Karpas-422 (cell line): ENCODE measurements around the gene RSPH9. TPM values are rescaled to one million over a fixed set of nuclear protein-coding genes. Genes with fewer than 3 reads are reported as not detected.

Experiments
- DNase-seq: peaks from one replicate; pipeline ENCODE4 v3.0.0-alpha.2; 2015
- H2AFZ ChIP-seq: fragments of 200-600 bp; sonication (generic); 2 replicates; pipeline ENCODE4 v1.6.1; 2014; ENCODE audit warnings: antibody characterized with exemption, low read length, mixed read lengths
- H3K27ac ChIP-seq: fragments of 200-600 bp; sonication (generic); 2 replicates; pipeline ENCODE4 v1.5.1; 2014; ENCODE audit warnings: mild to moderate bottlenecking, low read length, moderate library complexity
- H3K27me3 ChIP-seq: fragments of 200-600 bp; sonication (generic); 2 replicates; pipeline ENCODE4 v1.6.1; 2014; ENCODE audit warnings: low read length, mixed read lengths
- H3K36me3 ChIP-seq: fragments of 200-600 bp; sonication (generic); 2 replicates; pipeline ENCODE4 v1.6.1; 2014; ENCODE audit warnings: low read length, mixed read lengths; ENCODE audit not compliant: insufficient read depth
- H3K4me1 ChIP-seq: fragments of 200-600 bp; sonication (generic); 2 replicates; pipeline ENCODE4 v1.6.1; 2014; ENCODE audit warnings: mild to moderate bottlenecking, low read length, mixed read lengths
- H3K4me2 ChIP-seq: fragments of 200-600 bp; sonication (generic); 2 replicates; pipeline ENCODE4 v1.6.1; 2014; ENCODE audit warnings: low read length, low read depth, mild to moderate bottlenecking; ENCODE audit not compliant: poor library complexity, severe bottlenecking
- H3K4me3 ChIP-seq: fragments of 200-600 bp; sonication (generic); 2 replicates; pipeline ENCODE4 v1.5.1; 2014; ENCODE audit warnings: mild to moderate bottlenecking, antibody characterized with exemption, low read length, mixed read lengths
- H3K79me2 ChIP-seq: fragments of 200-600 bp; sonication (generic); 2 replicates; pipeline ENCODE4 v1.6.1; 2014; ENCODE audit warnings: mild to moderate bottlenecking, low read length, mixed read lengths
- H3K9ac ChIP-seq: fragments of 200-600 bp; sonication (generic); 2 replicates; pipeline ENCODE4 v1.6.0; 2014; ENCODE audit warnings: low read length
- H3K9me2 ChIP-seq: fragments of 200-600 bp; sonication (generic), shearing (Covaris generic); replicated peaks from 2 replicates; pipeline ENCODE4 v1.6.0; 2014; ENCODE audit warnings: mild to moderate bottlenecking, low read length, moderate library complexity; ENCODE audit not compliant: insufficient read depth
- H3K9me3 ChIP-seq: fragments of 300-700, 200-600 bp; sonication (generic); 2 replicates; pipeline ENCODE4 v1.6.1; 2014; ENCODE audit warnings: low read length, mixed read lengths
- H4K20me1 ChIP-seq: fragments of 200-600 bp; sonication (generic); 2 replicates; pipeline ENCODE4 v1.6.1; 2014; ENCODE audit warnings: mild to moderate bottlenecking, antibody characterized with exemption, low read length, low read depth; ENCODE audit not compliant: insufficient read depth
- total RNA-seq: library from RNA; depleted of rRNA; stranded (reverse); fragments of >200 nt; shearing (Covaris generic); gene quantifications from 2 replicates; pipeline ENCODE4 v1.2.3, GENCODE V29; 2014; ENCODE audit warnings: low replicate concordance

Gene RSPH9
- total RNA-seq, 1 experiment from 2014 or later, result not detected

DNA sequence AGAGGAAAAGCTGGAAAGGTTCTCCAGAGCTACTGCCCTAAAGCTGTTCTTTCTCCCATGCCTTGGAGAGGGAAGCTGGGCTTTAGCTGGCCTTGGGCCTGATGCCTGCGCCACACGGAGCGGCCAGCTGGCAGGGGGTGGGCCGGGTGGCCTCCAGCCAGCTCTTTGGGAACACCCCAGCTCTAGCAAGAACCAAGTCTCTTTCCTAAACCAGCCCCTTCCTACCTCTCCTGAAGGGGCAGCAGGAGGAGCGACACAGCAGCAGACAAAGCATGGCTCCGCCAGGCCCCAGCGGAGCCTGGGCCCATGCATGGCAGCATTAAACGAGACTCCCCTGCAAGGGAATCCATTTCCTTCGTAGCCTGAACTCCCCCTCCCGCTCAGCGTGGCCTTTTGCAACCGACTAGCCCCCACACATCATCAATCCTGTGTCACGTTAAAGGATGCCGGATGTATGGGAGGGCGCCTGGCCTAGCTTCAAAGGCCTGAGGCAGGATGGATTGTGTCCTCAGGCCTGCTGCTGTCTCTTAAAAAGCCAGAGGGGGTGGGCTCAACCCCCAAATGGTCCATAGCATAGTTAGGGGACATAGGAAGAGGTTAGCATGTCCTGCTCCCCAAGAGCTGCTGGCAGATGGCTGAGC, 28.7 kb downstream of the RSPH9 start:
- Histone ChIP-seq H2AFZ (no peak overlapping the region), H3K9ac (no peak overlapping the region), H3K36me3 (no peaks in the 10 kb centered on the region), H3K27ac (no peak overlapping the region), H3K4me2 (no peak overlapping the region), H3K9me3 (no peaks in the 10 kb centered on the region), H3K79me2 (no peaks in the 10 kb centered on the region), H3K4me3 (no peak overlapping the region), H3K4me1 (no peaks in the 10 kb centered on the region; the same call in 1 of the 2 replicates), H3K27me3 (no peaks in the 10 kb centered on the region), H4K20me1 (peaks cover 7% of the 10 kb centered on the region; the same call in 1 of the 2 replicates), H3K9me2 (no peaks in the 10 kb centered on the region)
- DNase-seq, result no peak

DNA sequence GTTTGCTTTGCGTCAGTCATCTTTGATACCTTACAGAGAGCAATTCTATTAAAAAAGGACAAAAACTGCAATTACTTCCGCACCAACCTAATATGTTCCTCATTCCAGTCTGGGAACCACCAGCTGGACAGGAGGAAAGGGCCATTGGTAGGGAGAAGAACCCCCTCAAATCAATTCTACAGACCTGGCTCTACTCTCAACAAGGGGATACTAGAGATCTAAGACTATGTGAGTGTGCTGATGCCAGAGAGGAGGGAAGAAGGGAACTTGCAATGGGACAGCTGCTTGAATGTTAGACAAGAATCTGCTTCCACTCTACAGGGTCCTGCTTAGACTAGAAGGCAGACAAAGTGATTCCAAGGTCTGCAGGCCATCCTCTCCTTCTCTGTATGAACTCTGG, 29.5 kb downstream of the RSPH9 start:
- no peak for DNase-seq
- Histone ChIP-seq H3K9me3 (no peaks in the 10 kb centered on the region), H3K4me3 (no peak overlapping the region), H3K79me2 (no peaks in the 10 kb centered on the region), H3K9me2 (no peaks in the 10 kb centered on the region), H3K27me3 (no peaks in the 10 kb centered on the region), H3K4me1 (no peaks in the 10 kb centered on the region), H4K20me1 (no peaks in the 10 kb centered on the region), H3K9ac (no peak overlapping the region), H3K36me3 (no peaks in the 10 kb centered on the region), H3K4me2 (no peak overlapping the region), H2AFZ (no peak overlapping the region), H3K27ac (no peak overlapping the region)

DNA sequence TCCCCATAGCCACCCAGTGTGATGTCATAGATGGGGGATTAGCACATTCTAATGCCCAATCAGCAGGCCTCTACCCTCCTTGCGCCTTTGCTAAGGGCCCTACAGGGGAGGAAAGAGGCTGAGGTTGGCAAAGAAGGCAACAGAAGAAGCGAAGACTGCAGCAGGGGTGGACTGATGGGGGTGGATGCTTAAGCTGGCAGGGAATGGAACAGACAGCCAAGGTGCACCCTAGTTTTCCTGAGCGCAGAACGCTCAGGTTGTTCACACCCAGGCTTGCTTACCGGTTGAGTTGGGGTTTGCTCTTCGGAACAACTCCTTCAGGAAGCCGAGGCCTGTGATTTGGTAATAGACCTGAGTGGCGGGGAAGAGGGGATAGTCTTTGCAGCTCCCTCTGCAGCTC, 30.1 kb downstream of the RSPH9 start:
- no peak overlapping the region for H3K9ac ChIP-seq
- H4K20me1 ChIP-seq, result 0 out of 2 replicates have a peak, but pooled peaks cover 2% of the 10 kb centered on the region
- DNase-seq, result no peak
- H3K9me2 ChIP-seq, result no peaks in the 10 kb centered on the region
- no peak overlapping the region for H3K27ac ChIP-seq
- no peaks in the 10 kb centered on the region for H3K9me3 ChIP-seq
- H3K4me3 ChIP-seq, result no peak overlapping the region
- no peaks in the 10 kb centered on the region for H3K27me3 ChIP-seq
- H3K4me1 ChIP-seq, result no peaks in the 10 kb centered on the region
- no peak overlapping the region for H3K4me2 ChIP-seq
- peaks cover 1% of the 10 kb centered on the region; the same call in 1 of the 2 replicates for H3K36me3 ChIP-seq
- H2AFZ ChIP-seq, result no peak overlapping the region
- peaks cover 1% of the 10 kb centered on the region; the same call in 1 of the 2 replicates for H3K79me2 ChIP-seq

DNA sequence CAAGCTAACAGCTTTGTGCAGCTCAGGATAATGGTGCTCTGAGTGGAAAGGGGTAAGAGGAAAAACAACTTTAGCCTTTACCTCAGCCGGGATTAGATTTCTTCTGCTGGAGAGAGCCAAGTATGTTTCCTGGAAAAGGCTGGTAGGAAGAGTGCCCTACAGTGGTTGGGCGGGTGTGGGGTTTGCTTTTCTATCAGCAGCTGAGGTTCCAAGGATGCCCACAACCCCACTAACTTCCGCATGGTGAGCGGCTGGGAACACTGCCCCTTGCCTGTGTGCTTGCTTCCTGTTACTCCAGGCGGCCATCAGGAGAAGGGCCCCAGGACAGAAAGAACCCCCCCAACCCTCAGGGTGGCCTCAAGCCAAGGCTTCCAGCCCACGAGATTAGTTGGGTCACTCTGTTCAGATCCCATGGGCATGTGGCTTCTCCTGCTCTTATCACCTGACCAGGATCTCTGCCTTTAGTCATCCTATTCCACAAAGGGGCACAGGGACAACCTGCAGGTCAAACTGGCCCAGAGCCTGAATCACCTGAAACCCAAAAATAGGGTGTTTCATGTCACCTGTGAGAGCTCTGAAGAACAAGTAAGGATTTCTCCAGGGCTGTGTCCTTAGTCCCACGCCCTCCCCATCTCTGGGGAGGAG, 32.2 kb downstream of the RSPH9 start:
- Histone ChIP-seq H3K9me2 (no peaks in the 10 kb centered on the region), H3K36me3 (peaks cover 6% of the 10 kb centered on the region; the same call in 1 of the 2 replicates), H3K9ac (no peak overlapping the region), H3K27me3 (no peaks in the 10 kb centered on the region), H3K4me2 (no peak overlapping the region), H2AFZ (no peak overlapping the region), H4K20me1 (peaks cover 14% of the 10 kb centered on the region), H3K27ac (no peak overlapping the region), H3K79me2 (peaks cover 22% of the 10 kb centered on the region), H3K4me3 (no peak overlapping the region), H3K4me1 (no peaks in the 10 kb centered on the region), H3K9me3 (no peaks in the 10 kb centered on the region)
- DNase-seq, result no peak

DNA sequence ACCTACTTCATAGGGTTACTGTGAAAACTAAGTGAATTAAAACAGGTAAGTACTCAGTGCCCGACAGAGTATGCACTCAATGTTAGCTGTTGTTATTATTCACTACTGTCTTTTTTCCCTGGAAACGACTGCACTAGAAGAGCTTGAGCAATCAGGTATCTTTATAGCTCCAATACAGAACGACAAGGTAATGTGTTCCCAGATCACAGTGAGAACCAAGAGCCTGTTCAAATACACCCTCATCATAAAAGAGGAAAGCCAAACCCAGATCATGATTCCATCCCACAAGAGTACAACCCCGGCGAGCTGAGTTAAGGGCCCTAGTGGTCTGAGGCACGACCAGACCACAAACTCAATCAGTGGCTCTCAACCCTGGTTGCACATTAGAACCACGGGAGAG, 32.9 kb downstream of the RSPH9 start:
- H3K79me2 ChIP-seq, result peaks cover 28% of the 10 kb centered on the region
- no peaks in the 10 kb centered on the region for H3K9me3 ChIP-seq
- H3K9ac ChIP-seq, result no peak overlapping the region
- peaks cover 20% of the 10 kb centered on the region for H4K20me1 ChIP-seq
- no peak overlapping the region for H2AFZ ChIP-seq
- no peaks in the 10 kb centered on the region for H3K4me1 ChIP-seq
- H3K9me2 ChIP-seq, result no peaks in the 10 kb centered on the region
- no peak overlapping the region for H3K4me3 ChIP-seq
- no peaks in the 10 kb centered on the region for H3K27me3 ChIP-seq
- peaks cover 11% of the 10 kb centered on the region; the same call in 1 of the 2 replicates for H3K36me3 ChIP-seq
- no peak overlapping the region for H3K27ac ChIP-seq
- DNase-seq, result no peak
- no peak overlapping the region for H3K4me2 ChIP-seq

DNA sequence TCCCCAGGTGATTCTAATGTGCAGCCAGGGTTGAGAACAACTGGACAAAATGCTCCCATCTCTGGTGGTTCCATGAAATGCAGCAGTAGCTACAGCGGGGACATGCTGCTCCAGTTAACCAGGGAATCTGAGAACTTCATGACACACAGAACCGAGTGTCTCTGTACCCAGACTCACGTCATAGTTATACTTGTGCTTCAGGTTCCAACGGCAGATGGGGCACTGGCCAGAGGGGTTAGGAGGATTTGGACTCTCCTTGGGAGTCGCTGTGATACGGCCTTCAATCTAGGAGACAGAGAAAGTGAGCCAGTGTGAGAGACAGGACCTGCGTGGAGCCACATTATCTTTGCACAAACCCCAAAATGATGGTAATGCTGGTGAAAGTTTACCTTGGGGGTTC, 33.5 kb downstream of the RSPH9 start:
- H3K79me2 ChIP-seq, result peaks cover 34% of the 10 kb centered on the region

DNA sequence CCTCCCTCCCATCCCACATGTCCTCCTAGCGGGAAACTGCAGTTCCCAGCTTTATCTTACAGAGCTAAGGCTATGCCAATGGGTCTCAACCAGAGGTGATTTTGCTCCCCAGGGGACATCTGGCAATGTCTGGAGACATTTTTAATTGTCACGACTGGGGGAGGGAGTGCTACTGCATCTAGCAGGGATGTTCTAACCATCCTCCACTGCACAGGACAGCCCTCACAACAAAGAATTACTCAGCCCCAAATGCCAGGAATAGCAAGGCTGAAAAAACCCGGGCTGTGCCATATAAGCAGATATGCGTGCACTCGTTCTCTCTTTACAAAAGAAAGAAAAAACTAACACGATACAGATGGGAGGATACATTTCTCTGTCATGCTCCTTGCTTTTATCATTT, 34.2 kb downstream of the RSPH9 start:
- no peaks in the 10 kb centered on the region for H3K9me3 ChIP-seq
- no peak for DNase-seq
- no peaks in the 10 kb centered on the region for H3K27me3 ChIP-seq
- H3K4me3 ChIP-seq, result no peak overlapping the region
- H3K4me1 ChIP-seq, result peaks cover 12% of the 10 kb centered on the region
- no peak overlapping the region for H3K4me2 ChIP-seq
- H3K9me2 ChIP-seq, result no peaks in the 10 kb centered on the region
- no peak overlapping the region for H3K9ac ChIP-seq
- H4K20me1 ChIP-seq, result peaks cover 30% of the 10 kb centered on the region
- peaks cover 16% of the 10 kb centered on the region; the same call in 1 of the 2 replicates for H3K36me3 ChIP-seq
- H3K27ac ChIP-seq, result no peak overlapping the region
- peaks cover 41% of the 10 kb centered on the region for H3K79me2 ChIP-seq
- no peak overlapping the region for H2AFZ ChIP-seq

More for the DNA sequence above, 33.5 kb downstream of the RSPH9 start:
- Histone ChIP-seq H3K27me3 (no peaks in the 10 kb centered on the region), H3K4me3 (no peak overlapping the region), H3K9me2 (no peaks in the 10 kb centered on the region), H3K27ac (no peak overlapping the region), H2AFZ (no peak overlapping the region), H4K20me1 (peaks cover 25% of the 10 kb centered on the region), H3K9me3 (no peaks in the 10 kb centered on the region), H3K36me3 (peaks cover 16% of the 10 kb centered on the region; the same call in 1 of the 2 replicates), H3K4me1 (peaks cover 5% of the 10 kb centered on the region), H3K9ac (no peak overlapping the region), H3K4me2 (no peak overlapping the region)
- no peak for DNase-seq

DNA sequence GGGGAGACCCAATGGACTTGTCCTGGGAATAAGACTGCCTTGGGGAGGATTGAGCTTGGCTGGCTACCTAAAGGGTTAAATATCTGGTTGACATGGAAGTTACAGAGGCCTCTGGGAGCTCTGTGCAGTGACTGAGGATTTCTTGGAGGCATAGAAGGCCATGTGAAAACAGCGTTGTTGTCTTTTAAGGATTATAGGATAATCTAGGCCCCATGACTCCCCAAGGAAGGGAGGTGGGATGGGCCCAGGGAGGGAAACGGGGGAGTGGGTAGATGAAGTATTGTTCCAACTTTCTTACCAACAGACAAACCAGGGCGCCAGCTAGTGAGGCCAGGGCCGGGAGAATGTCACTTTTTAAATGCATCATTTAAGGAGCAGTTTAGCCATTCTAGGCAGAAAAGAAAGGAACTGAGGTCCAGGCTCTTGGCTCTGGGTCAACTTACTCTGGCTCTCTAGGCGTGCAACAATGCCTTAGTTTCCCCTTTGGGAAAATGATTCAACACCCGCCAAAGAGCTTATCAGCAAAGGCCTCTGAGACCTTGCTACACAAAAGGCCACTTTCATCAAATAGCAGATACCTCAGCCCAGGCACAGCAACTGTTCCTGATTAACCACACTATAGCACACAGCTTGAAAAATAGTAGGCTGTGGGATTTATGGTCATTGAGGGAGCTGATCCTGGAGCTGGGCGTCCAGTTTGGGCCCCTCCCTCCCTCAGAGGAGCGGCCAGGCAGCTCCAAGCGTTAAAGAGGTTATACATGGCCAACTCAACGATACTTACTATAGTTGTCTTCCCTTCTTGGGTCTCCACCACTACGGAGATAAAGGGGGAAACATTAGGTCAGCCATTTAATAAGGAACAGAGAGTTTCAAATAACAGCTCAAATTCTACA, 35.7 kb downstream of the RSPH9 start:
- Histone ChIP-seq H3K9me2 (no peaks in the 10 kb centered on the region), H3K9me3 (no peaks in the 10 kb centered on the region), H3K9ac (no peak overlapping the region), H3K79me2 (peaks cover 55% of the 10 kb centered on the region), H3K36me3 (peaks cover 16% of the 10 kb centered on the region; the same call in 1 of the 2 replicates), H3K4me1 (peaks cover 27% of the 10 kb centered on the region), H4K20me1 (peaks cover 30% of the 10 kb centered on the region), H3K4me2 (no peak overlapping the region), H2AFZ (no peak overlapping the region), H3K27ac (no peak overlapping the region), H3K27me3 (no peaks in the 10 kb centered on the region), H3K4me3 (no peak overlapping the region)
- DNase-seq, result no peak
